HG02884 (cell line): ENCODE data around the gene GTPBP6.
"Not testable (repeated sequence)": the region's sequence is repeated elsewhere in the genome, so short reads cannot be mapped to it uniquely, and the experiment has no call there.

Experiments
- ATAC-seq: cut with Tn5 transposase; IDR thresholded peaks from one replicate; pipeline ENCODE4 v1.9.1; 2021; ENCODE audit warnings: mild to moderate bottlenecking, moderate library complexity; ENCODE audit not compliant: unreplicated experiment

Gene GTPBP6

DNA sequence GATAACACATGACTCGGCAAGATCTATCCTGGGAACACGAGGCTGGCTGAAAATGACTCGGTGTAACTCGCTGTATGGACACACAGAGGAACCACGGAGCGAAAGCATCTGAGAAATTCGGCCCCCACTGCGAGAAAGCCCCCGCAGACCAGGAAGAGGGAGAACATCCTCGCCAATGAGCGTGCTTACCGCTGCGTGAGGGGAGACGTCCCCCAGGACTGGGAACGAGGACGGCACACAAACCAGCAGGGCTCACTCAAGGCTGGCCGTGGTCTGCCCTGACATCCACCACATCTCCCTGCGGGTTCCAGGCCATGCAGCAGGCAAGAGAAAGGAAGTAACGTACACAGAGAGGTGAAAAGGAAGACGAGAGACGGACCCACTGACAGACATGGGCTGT is 17.6 kb upstream of the GTPBP6 start:
- no peak for ATAC-seq

DNA sequence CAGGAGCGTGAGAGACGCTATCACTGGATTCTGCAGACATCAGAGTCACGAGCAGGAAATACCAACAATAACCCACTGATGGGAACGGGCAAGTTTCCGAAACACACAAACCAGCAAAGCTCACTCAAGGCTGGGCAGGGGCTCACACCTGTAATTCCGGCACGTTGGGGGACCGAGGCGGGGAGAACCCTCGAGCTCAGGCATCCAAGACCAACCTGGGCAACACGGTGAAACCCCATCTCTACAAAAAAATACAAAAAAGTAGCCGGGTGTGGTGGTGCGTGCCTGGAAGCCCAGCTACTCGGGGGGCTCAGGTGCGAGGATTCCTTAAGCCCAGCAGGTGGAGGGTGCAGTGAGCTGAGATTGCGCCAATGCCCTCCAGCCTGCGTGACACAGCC is 17.2 kb upstream of the GTPBP6 start:
- ATAC-seq = no peak

DNA sequence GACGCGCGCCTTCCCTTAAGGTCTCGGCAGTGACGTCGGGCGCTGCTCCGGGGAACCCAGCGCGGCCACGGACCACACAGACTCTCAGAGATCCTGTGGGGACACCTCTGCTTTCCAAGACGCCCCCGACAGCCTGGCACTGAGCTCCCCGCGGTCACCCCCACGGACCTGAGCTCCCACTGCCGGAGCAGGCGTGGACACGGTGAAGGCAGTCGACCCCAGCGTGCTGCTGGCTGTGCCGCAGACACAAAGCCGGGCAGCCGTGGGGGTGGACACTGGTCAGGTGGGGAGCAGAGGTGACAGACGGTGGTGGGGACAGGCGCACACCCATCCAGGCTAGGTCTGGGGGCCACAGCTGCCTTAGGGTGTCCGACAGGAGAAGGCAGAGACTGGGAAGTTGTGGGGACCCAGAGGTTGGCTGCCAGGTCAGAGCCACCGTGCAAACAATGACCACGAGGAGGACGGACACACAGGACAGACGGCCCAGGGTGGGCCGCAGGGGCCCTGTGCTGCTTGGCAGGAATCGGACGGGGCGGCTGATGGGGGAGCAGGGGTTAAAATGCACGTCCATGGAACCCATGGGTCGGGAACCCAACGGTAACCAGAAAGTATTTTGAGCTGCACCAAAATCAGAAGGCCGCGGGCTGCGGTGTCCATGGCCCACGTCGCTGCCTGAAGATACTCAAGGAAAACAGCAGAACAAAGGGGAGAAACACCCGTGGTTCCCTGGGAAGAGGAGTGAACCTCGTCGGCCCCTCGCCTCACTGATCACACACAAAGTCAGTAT is 16.6 kb upstream of the GTPBP6 start:
- ATAC-seq = no peak

DNA sequence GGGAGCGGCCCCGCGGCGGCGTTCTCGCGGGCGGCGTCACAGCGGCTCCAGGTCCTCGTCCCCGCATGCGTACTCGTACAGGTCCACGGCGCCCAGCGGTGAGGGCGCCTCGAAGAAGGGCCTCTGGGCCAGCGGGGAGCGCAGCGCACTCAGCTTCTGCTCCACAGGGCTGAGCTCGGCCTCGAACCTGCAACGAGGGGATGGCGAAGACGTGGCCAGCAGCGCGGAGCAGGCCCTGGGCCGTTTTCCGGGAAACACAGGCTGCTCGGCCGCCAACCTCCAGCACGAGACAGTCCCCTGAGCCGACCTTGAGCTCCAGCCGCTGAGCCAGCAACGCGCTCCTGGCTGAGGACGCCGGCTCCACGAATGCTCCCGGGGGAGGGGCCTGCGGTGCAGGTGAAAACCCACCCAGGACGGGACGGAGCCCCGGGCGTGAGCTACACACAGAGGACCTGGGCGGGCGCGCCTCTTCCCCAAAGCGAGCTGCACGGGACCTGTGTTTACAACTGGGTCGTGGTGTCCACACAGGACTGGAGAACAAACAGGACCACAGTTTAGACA is 15.8 kb upstream of the GTPBP6 start:
- ATAC-seq = no peak

DNA sequence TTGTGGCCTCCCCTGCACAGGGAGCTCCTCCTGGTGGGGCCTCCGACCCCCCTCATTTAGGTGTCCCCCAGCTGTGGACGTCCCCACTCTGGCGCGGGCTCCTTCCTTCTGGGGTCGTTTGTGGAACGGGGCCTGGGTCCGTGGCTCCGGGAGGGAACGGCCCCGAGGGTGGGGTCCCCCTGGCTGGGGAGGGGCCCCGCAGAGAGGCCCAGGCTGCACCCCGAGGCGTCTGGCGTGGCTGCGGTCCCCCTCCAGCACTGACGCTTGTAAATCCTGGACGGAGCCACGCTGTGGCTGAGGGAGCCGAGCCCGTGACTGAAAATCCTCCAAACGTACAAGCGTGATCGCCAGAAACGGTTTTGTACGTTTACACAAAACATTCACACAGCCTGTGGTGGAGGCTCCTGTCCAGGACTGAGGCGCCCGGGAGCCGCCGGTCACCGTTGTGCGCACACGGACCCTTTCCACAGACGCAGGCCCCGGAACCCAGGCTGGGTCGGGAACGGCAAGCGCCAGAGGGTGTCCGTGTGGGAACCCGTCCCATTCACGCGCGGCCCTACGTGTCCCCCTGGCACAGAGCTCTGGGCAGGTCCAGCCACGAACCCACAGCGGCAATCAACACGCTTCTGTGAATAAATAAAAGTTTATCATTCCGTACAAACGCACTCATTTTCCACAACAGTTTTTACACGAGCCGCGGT is 15.2 kb upstream of the GTPBP6 start:
- ATAC-seq = no peak

DNA sequence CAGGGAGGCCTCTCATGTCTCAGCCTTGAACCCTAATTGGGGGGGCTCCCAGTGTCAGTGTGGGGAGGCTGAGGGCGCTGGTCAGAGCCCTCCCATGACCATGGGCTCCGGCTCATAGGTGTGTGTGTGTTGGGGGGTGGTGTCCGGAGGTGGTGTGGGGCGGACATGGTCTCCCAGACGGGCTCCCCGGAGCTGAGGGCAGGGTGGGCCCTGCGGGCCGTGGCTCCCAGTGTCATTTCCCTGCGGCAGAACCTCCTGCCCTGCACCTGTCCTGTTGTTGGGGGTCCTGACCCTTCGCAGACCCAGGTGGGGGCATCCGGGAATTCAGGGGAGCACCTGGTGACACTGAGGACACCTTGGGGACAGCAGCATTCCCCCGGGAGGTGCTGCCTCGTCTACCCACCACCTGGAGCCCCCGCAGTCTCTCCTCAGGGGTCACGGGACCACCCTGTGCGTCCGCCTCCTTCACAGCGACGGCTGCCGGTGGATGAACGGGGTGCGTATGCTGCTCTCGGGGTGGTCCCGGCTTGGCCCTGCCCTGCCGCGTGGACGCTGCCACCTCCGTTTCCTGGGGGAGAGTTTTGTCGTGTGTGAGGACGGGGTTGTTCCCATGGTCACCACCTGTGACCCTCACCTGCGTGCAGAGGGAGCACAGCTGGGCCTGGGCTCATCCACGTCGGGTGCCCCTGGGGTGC is 14.5 kb upstream of the GTPBP6 start:
- no peak for ATAC-seq

DNA sequence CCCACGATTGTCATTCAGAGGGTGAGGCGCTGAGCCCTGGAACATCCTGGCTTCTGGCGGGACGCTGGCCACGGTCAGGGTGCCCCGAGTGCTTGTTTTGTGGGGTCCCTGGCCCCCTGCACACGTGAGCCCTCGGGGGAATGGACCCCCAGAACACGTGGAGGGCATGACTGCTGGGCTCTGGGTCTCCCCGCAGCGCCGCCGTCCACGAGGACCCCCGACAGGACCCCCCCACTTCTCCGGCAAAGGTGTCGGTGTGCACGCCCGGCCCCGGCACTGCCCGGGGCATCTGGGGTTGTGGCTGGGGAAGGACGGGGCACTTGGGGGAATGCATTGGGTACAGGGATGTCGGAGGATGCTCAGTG is 13.9 kb upstream of the GTPBP6 start:
- no peak for ATAC-seq

DNA sequence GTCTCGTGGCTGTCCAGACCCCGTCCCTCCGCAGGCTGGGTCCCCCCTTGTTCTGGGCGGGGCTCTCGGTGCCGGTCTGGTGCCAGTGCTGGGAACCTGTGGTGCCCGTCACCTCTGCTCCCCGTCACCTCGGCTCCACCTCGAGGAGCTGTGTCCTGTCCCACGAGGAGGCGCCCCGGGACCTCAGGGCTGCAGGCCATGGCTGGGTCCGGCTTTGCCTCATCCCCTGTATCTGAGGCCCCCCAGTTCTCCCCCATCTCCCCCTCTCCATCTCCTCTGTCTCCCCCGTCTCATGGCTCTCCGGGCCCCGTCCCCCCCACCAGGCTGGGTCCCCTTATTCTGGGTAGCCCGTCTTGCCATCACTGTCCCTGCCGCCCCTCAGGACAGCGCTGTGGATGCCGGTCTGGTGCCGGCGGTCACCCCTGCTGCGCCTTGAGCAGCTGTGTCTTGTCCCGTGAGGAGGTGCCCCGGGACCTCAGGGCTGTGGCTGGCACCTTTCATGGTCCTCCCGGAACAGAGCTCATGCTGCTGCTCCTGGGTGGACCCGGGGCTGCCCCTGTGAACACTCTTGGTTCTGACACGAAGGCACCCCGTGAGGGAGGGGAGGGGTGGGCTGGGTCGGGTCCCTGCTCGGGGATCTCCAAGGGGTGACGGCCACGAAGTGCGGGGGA is 13.4 kb upstream of the GTPBP6 start:
- no peak for ATAC-seq

DNA sequence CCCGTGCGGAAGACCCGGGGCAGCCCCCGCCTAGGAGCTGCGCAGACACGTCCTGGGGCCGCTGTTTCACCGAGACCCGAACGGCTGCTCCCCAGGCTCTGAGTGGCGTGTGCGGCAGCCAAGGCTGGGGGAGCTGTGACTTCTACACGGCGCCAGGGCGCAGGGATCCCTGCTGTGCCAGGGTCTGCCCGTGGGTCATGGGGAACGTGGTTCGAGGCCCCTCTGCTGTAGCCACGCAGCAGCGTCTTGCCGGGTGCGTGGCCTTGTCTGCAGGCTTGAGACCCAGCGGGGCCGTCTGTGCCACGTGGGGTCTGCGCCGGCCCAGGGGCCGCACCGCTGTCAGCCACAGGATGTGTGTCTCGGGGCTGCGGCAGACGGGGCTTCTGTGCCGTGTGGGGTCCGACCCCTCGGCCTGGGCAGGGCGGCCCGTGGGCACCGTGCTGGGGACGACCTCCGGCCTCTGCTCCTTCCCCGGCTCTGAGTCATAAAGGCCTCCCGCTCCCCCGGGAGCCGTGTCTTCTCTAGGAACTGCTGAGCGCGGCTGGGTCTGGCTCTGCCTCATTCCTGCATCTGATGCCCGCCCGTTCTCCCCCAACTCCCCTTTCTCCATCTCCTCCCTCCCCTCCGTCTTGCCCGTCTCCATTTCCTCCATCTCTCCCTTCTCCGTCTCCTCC is 12.7 kb upstream of the GTPBP6 start:
- no peak for ATAC-seq

DNA sequence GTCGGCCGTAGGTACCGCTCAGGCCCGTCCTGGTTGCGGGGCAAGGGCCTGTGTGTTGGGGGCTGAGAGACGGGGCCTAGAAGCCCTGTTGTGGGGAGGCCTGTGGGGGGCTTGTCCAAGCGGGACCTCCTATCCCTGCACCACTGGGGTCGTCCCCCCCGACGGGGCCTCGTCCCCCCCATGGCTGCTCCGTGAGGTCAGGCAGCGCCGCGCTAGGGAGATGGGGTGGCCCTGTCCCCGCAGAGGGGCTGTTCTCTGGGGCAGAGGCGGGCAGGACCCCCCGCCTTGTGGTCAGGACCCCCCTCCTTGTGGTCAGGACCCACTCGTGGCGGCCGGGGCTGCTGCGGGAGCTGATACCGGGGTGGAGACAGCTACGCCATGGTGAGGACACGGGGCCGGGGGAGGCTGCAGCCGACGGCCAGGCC is 12.1 kb upstream of the GTPBP6 start:
- no peak for ATAC-seq

DNA sequence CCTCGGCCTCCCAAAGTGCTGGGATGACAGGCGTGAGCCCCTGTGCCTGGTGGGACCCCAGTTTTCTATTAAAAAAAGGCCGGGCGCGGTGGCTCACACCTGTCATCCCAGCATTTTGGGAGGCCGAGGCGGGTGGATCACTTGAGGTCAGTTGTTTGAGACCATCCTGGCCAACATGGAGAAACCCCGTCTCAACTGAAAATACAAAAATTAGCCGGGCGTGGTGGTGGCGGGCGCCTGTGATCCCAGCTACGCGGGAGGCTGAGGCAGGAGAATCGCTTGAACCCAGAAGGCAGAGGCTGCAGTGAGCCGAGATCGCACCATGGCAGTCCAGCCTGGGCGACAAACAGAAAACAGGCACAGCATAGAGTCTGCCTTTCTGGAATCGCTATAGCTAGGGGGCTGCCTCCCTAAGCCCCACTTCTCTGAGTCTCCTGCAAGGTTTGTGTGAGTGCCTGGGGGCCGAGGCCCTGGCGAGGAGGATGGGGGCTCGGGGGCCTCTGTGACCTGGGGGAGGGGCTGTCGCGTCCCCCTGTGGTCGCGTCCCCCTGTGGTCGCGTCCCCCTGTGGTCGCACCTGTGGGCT is 11.6 kb upstream of the GTPBP6 start:
- not testable (repeated sequence) for ATAC-seq

DNA sequence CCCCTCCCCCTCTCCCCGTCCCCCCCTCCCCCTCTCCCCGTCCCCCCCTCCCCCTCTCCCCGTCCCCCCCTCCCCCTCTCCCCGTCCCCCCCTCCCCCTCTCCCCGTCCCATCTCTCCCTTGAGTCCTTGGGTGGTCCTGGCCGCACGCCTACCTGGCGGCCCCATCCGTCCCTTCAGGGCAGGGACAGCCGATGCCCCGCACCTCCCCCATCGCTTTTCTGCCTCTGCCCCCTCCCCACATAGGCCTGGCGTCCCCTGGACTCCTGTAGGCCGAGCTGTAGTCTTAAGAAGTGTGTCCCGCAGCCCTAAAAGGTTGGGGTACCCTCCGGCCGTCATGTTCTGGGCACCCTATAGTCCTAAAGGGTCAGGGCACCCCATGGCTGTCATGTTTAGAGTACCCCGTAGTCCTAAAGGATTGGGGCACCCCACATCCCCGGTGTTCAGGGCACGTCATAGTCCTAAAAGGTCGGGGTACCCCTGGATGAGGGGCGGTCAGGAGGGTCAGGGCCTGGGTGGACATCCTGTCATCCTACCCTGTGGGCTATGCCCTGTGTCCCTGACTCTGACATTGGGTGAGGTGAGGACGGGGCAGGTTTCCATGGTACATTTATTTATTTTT is 10.8 kb upstream of the GTPBP6 start:
- ATAC-seq = no peak

DNA sequence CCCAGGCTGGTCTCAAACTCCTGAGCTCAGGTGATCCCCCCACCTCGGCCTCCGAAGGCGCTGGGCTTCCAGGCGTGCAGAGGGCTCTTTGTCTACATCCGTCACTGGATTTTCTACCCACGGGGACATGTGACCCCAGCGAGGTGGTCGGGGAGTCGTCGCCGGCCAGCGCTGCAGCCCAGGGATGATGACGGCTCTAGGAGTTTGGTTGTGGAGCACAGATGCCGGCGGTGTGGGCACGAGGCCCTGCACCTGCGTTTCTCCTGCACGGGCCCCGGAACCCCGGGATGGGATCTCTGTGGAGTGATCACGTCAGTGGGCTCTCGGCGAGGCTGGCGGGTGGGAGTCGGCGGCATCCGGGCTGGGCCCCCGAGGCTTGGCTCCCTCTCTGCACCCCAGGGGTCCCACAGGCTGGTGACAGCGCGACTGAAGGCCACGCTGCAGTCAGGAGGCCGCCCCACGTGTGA is 9.1 kb upstream of the GTPBP6 start:
- ATAC-seq = no peak

DNA sequence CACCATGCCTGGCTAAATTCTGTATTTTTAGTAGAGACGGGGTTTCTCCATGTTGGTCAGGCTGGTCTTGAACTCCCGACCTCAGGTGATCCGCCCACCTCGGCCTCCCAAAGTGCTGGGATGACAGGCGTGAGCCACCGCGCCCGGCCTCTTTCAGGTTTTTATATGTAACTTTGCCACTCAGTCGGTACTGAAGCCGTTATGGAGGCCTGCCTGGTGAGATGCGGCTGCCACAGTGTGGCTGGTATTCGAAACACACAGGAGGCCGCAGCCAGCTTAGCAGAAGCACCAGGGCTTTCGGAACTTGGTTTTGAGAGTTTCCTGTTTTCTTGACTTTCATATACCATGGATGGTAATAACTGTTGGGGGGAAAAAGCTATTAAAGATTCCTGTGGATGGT is 6.1 kb upstream of the GTPBP6 start:
- not testable (repeated sequence) for ATAC-seq

DNA sequence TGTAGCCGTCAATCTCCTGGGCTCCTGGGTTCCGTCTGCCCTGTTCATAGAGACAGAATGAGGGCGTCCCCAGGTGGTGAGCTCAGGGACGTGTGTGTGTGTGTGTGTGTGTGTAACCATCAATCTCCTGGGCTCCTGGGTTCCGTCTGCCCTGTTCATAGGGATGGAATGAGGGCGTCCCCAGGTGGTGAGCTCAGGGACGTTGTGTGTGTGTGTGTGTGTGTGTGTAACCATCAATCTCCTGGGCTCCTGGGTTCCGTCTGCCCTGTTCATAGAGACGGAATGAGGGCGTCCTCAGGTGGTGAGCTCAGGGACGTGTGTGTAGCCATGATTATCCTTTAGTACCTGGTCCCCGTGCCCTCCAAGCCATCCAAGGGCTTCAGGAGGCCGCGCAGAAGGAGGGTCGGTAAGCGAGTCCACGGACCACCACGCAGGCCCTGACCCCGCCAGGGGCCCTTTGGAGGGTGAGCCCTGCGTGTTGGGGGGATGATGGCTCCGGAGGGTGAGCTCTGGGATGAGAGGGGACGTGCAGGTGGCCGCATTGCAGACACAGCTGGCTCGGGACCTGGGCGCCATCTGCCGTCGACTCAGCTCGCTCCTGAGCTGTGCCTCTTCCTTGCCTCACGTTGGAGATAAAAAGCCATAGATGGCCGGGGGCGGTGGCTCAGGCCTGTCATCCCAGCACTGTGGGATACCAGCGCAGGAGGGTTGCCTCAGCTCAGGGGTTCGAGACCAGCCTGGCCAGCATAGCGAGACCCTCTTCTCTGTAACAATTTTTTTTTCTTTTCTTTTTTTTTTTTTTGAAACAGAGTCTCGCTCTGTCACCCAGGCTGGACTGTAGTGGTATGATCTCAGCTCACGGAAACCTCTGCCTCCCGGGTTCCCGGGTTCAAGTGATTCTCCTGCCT is 5.4 kb upstream of the GTPBP6 start:
- ATAC-seq = no peak

DNA sequence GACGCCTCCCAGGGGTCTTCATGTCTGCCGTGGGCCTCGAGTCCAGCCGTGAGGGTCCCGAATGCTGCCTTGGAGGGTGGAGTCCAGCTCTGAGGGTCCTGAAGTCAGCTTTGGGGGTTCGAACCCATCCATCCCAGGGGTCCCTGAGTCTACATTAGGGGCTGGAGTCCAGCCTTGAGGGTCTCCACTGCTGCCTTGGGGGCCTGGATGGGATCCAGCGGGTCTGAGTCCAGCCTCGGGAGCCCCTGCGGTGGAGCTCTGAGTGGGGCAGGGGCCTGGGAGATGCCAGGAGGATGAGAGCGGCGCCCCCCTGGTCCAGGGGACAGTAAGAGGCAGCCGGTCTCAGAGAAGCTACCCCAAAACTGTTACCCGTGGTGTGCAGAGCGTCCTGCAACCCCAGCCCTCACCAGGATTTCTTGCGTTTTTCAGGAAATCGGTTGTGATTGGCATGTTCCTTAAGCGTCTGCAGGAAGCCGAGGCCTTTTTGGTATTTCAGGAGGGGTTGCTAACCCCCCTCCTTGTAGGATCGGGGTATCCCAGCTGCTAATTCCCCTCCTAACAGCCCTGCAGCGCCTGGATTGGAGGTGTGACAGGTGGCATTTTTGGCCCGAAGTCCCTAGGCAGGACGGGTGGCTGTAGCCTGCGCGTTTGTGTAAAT is 1.7 kb upstream of the GTPBP6 start:
- no peak for ATAC-seq

DNA sequence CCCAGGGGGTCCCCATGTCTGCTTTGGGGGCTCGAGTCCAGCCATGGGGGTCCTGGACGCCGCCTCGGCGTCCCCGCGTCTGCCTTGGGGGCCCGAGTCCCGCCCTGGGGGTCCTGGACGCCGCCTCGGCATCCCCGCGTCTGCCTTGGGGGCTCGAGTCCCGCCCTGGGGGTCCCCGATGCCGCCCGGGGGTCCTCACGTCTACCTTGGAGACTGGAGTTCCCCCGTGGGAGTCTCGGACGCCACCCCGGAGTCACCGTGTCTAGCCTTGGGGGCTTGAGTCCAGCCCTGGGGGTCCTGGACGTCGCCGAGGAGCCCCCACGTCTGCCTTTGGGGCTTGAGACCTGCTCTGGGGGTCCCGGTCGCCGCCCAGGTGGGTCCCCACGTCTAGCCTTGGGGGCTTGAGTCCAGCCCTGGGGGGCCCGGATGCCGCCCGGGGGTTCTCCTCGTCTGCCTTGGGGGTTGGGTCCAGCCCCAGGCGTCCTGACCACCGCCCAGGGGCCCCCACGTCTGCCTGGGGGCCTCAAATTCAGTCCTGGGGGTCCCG is 1.1 kb upstream of the GTPBP6 start:
- ATAC-seq = no peak
